Natural killer cell (primary cell): Measurements from ENCODE around the gene TENM3. TPM values are rescaled to one million over a fixed set of nuclear protein-coding genes. Genes with fewer than 3 reads are reported as not detected.

Experiments
- ATAC-seq, 3 donors: fragments of 150-1000 bp in 2 of 3; fragments of 200-7000 bp in 1 of 3; cut with Tn5 transposase; 1 replicate in 1 of 3; 2 replicates in 2 of 3; pipeline ENCODE4 v1.10.0; 2021; ENCODE audit warnings: mild to moderate bottlenecking in 2 of 3, moderate library complexity in 2 of 3
- DNase-seq, 2 donors: peaks; one replicate each; pipeline versions ENCODE4 v3.0.0 to v3.0.0-alpha.2; 2013 to 2021; ENCODE audit warnings: mixed read lengths in 1 of 2
- H3K27ac ChIP-seq: one replicate; pipeline ENCODE4 v1.5.1; 2013; ENCODE audit warnings: mild to moderate bottlenecking, low read length
- H3K27me3 ChIP-seq: one replicate; pipeline ENCODE4 v1.6.1; 2013; ENCODE audit warnings: low read length; ENCODE audit not compliant: control insufficient read depth, insufficient read depth
- H3K36me3 ChIP-seq: one replicate; pipeline ENCODE4 v1.6.1; 2013; ENCODE audit warnings: low read length; ENCODE audit not compliant: control insufficient read depth, insufficient read depth
- H3K4me1 ChIP-seq: one replicate; pipeline ENCODE4 v1.6.1; 2013; ENCODE audit warnings: low read length; ENCODE audit not compliant: control insufficient read depth, insufficient read depth
- H3K4me3 ChIP-seq: one replicate; pipeline ENCODE4 v1.5.1; 2013; ENCODE audit warnings: low read length
- H3K9me3 ChIP-seq: one replicate; pipeline ENCODE4 v1.6.1; 2013; ENCODE audit warnings: low read length; ENCODE audit not compliant: control insufficient read depth, insufficient read depth
- H3K27ac Mint-ChIP-seq, 2 donors: one replicate each; pipeline ENCODE4 v1.8.0; 2022; ENCODE audit warnings: mild to moderate bottlenecking in 2 of 2, mixed read lengths in 2 of 2, moderate library complexity in 1 of 2
- H3K27me3 Mint-ChIP-seq, 2 donors: one replicate each; pipeline ENCODE4 v1.8.0; 2022; ENCODE audit warnings: low read depth in 2 of 2, mixed read lengths in 2 of 2
- H3K36me3 Mint-ChIP-seq: one replicate; pipeline ENCODE4 v1.8.0; 2022; ENCODE audit warnings: mixed read lengths
- H3K4me1 Mint-ChIP-seq, 2 donors: one replicate each; pipeline ENCODE4 v1.8.0; 2022; ENCODE audit warnings: mixed read lengths in 2 of 2
- H3K4me3 Mint-ChIP-seq: one replicate; pipeline ENCODE4 v1.8.0; 2022; ENCODE audit warnings: mild to moderate bottlenecking, moderate library complexity, mixed read lengths
- H3K9me3 Mint-ChIP-seq, 2 donors: one replicate each; pipeline ENCODE4 v1.8.0; 2022; ENCODE audit warnings: mixed read lengths in 2 of 2
- CTCF ChIP-seq: fragments of 200-600 bp; IDR thresholded peaks from one replicate; pipeline ENCODE4 v1.8.0; 2022; ENCODE audit warnings: antibody characterized with exemption
- WGBS: methylation state at CpG from one replicate; pipeline ENCODE4 v1.1.7; 2013; ENCODE audit warnings: missing lambda C conversion rate; ENCODE audit not compliant: insufficient coverage; 5-methylcytosine and 5-hydroxymethylcytosine counted together
- intact Hi-C: fragments of 100-400 bp; cut with micrococcal nuclease; formaldehyde crosslinking; loops from one replicate; pipeline ENCODE4 v1.14.2; 2022
- total RNA-seq, 4 donors: library from RNA; stranded (reverse); fragments of 120-200 nt in 1 of 4; gene quantifications; one replicate each; pipeline versions ENCODE4 v1.2.3 to v1.2.4, GENCODE V29; 2013 to 2022

TENM3 gene
- total RNA-seq, 3 donors from 2014 or later (not counting 1 experiment from before 2014, with no cell fraction given), result not detected

GRCh38 chr4:182549356-182549755 lies 306.2 kb downstream of the TENM3 start:
- H3K27me3 ChIP-seq, result no peaks in the 10 kb centered on the region
- TF ChIP-seq CTCF, result no peak
- H3K4me3 ChIP-seq, result no peak overlapping the region
- ATAC-seq, result no peak
- H3K36me3 Mint-ChIP-seq, result no peaks in the 10 kb centered on the region
- H3K4me1 Mint-ChIP-seq, result no peaks in the 10 kb centered on the region
- no peaks in the 10 kb centered on the region for H3K4me1 ChIP-seq
- 85% methylated on average over 5 of the region's 5 CpGs for WGBS
- H3K27me3 Mint-ChIP-seq, result peaks cover 3 to 6% of the 10 kb centered on the region in 2 donors
- H3K9me3 ChIP-seq, result no peaks in the 10 kb centered on the region
- intact Hi-C loops, result no loop called here
- H3K27ac ChIP-seq, result no peak overlapping the region
- no peak overlapping the region for H3K27ac Mint-ChIP-seq
- H3K9me3 Mint-ChIP-seq, result no peaks in the 10 kb centered on the region
- no peaks in the 10 kb centered on the region for H3K36me3 ChIP-seq
- DNase-seq, result no peak
- H3K4me3 Mint-ChIP-seq, result no peak overlapping the region

DNA sequence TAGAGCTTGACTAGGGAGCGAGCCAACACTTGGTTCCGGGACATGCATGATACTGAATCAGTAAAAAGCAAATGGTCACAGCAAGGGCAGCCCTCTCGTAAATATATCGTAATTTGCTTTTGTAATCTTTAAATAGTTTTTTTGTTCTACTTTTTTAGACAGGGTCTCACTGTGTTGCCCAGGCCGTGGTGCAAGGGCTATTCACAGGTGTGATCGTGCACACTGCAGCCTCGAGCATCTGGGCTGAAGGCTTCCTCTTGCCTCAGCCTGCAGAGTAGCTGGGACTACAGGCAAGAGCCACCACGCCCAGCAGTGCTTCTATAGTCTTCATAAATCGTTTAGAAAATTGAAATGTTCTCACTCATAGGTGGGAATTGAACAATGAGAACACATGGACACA lies 309.7 kb downstream of the TENM3 start:
- intact Hi-C loops, result no loop called here
- WGBS, result 84% methylated on average over 9 of the region's 9 CpGs

DNA sequence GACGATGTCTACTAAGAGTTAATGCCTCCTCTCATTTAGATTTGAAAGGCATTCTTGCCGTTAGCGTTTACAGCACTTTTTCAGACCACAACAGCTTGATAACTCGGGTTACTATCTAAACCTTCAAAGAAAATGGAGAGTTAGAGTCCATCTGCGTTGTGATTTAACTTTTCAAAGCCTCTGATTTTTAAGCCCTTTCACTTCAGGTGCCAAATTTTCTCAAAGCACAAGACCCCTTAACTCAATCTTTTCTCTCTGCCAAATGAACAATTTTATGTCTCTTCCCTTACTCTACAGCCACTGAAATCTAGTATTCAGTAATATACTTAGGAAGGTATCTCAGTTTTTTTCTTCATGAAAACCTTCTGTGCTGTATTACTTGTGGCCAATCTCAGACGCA lies 310.5 kb downstream of the TENM3 start:
- ATAC-seq (no peak), DNase-seq (no peak)
- Histone ChIP-seq H3K9me3 (no peaks in the 10 kb centered on the region), H3K4me1 (no peaks in the 10 kb centered on the region), H3K36me3 (no peaks in the 10 kb centered on the region), H3K27ac (no peak overlapping the region), H3K27me3 (no peaks in the 10 kb centered on the region), H3K4me3 (no peak overlapping the region)
- H3K9me3 Mint-ChIP-seq, result no peaks in the 10 kb centered on the region
- intact Hi-C loops, result no loop called here
- TF ChIP-seq CTCF, result no peak
- peaks cover 6 to 9% of the 10 kb centered on the region in 2 donors for H3K27me3 Mint-ChIP-seq
- 44% methylated on average over 6 of the region's 6 CpGs for WGBS
- H3K4me1 Mint-ChIP-seq, result no peaks in the 10 kb centered on the region
- H3K36me3 Mint-ChIP-seq, result no peaks in the 10 kb centered on the region
- no peak overlapping the region for H3K27ac Mint-ChIP-seq
- no peak overlapping the region for H3K4me3 Mint-ChIP-seq

More for the DNA sequence above, 309.7 kb downstream of the TENM3 start:
- H3K27ac Mint-ChIP-seq, result no peak overlapping the region
- Histone ChIP-seq H3K27me3 (no peaks in the 10 kb centered on the region), H3K9me3 (no peaks in the 10 kb centered on the region), H3K27ac (no peak overlapping the region), H3K4me1 (no peaks in the 10 kb centered on the region), H3K36me3 (no peaks in the 10 kb centered on the region), H3K4me3 (no peak overlapping the region)
- H3K27me3 Mint-ChIP-seq, result peaks cover 3 to 9% of the 10 kb centered on the region in 2 donors
- DNase-seq (no peak), ATAC-seq (no peak)
- H3K9me3 Mint-ChIP-seq, result no peaks in the 10 kb centered on the region
- H3K36me3 Mint-ChIP-seq, result no peaks in the 10 kb centered on the region
- no peak for TF ChIP-seq CTCF
- no peaks in the 10 kb centered on the region for H3K4me1 Mint-ChIP-seq
- no peak overlapping the region for H3K4me3 Mint-ChIP-seq

DNA sequence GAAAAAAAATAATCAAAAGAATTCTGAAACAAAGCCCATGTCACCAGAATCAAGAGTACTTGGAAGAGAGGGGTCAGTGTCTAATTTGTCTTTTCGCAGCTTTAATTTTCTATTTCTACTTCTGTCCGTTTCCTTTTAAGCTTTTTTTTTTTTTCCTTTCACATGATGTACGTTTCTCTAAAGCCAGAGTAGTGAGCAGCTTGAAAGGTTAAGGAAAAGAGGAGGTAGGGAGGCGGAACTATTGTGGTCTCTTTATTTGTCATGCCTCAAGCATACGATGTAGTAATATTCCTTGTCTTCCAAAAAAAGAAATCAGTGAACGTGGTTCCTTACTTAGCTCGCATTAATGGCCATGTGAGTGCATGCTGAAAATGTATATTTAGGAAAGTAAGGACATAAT lies 311.5 kb downstream of the TENM3 start:
- H3K36me3 ChIP-seq, result no peaks in the 10 kb centered on the region
- no peak overlapping the region for H3K4me3 ChIP-seq
- no peaks in the 10 kb centered on the region for H3K4me1 ChIP-seq
- Mint-ChIP-seq H3K4me1 (no peaks in the 10 kb centered on the region), H3K9me3 (no peaks in the 10 kb centered on the region), H3K4me3 (no peak overlapping the region), H3K27ac (no peak overlapping the region), H3K27me3 (peaks cover 6 to 9% of the 10 kb centered on the region in 2 donors), H3K36me3 (no peaks in the 10 kb centered on the region)
- DNase-seq (no peak), ATAC-seq (no peak)
- no peaks in the 10 kb centered on the region for H3K27me3 ChIP-seq
- no peaks in the 10 kb centered on the region for H3K9me3 ChIP-seq
- intact Hi-C loops, result no loop called here
- no peak overlapping the region for H3K27ac ChIP-seq
- 100% methylated on average over 3 of the region's 7 CpGs for WGBS
- no peak for TF ChIP-seq CTCF
